Transverse colon (tissue), 4 donors: ENCODE results near the gene AWAT2.

ENCODE experiments used
- POLR2A ChIP-seq: fragments of 450-650 bp; IDR thresholded peaks from one replicate; pipeline ENCODE4 v1.6.1; 2016; ENCODE audit warnings: antibody characterized with exemption, mild to moderate bottlenecking, moderate library complexity
- POLR2AphosphoS5 ChIP-seq, 3 donors: sonication (generic); formaldehyde crosslinking; IDR thresholded peaks; one replicate each; pipeline ENCODE4 v1.6.1; 2016; ENCODE audit warnings: antibody characterized with exemption in 3 of 3
- TF ChIP-seq, protein P1 (sequence below), 5 experiments: fragments of 200-600 bp in 3 of 5; fragments of 450-650 bp in 2 of 5; sonication (generic) in 3 of 5; IDR thresholded peaks; 1 replicate in 2 of 5; 2 replicates in 3 of 5; pipeline ENCODE4 v1.5.1; 2016 to 2017; ENCODE audit warnings: antibody characterized with exemption in 5 of 5, inconsistent platforms in 3 of 5, mild to moderate bottlenecking in 2 of 5, moderate library complexity in 1 of 5

DNA sequence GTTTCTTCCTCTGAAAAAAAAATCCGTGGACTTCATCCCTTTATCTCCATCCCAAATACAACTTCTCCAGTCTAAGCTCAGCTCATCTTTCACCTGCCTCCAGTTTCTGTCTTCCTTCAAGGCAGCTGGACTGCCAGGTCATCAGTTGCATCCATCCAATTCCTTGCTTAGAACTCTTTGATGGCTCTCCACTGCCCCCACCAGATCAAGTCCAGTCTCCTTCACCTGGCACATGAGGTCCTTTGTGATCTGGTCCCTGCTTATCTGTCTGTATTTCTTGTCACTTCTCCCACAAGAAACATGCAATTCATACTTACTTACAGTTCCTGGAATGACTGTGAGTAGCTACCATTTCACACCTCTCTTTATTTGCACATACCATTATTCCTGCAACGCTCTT is 46.3 kb upstream of the AWAT2 start:
- TF ChIP-seq, protein P1, sequence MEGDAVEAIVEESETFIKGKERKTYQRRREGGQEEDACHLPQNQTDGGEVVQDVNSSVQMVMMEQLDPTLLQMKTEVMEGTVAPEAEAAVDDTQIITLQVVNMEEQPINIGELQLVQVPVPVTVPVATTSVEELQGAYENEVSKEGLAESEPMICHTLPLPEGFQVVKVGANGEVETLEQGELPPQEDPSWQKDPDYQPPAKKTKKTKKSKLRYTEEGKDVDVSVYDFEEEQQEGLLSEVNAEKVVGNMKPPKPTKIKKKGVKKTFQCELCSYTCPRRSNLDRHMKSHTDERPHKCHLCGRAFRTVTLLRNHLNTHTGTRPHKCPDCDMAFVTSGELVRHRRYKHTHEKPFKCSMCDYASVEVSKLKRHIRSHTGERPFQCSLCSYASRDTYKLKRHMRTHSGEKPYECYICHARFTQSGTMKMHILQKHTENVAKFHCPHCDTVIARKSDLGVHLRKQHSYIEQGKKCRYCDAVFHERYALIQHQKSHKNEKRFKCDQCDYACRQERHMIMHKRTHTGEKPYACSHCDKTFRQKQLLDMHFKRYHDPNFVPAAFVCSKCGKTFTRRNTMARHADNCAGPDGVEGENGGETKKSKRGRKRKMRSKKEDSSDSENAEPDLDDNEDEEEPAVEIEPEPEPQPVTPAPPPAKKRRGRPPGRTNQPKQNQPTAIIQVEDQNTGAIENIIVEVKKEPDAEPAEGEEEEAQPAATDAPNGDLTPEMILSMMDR (IDR thresholded peaks at IDR 0.05): no peak
- TF ChIP-seq POLR2A (no peak), POLR2AphosphoS5 (IDR thresholded peaks at IDR 0.05) (no peak)
